Measurements from ENCODE around the gene SLC25A45.

The SLC25A45 gene

DNA sequence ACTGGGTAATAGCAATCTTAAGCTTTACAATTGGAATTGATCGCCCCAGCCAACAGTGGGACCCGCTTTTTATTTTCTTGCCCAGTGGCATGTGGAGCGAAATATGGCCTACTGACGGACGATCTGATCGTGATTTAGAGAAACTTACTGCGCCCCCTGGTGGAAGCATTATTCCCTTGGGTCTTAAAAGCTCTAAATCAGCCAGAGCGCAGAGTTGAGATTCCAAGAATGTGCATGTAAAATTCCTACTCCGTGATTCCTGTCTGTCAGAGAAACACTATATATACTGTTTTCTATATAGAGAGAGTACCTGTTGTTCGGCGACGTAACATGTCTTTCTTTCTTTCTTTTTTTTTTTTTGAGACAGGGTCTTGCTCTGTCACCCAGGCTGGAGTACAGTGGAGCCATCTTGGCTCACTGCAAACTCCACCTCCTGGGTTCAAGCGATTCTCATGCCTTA, 52.5 kb downstream of the SLC25A45 start:
- Histone ChIP-seq H3K9me3 (ENCODE audit: control insufficient read depth, low read length) (no peaks in the 10 kb centered on the region), H3K4me3 (ENCODE audit: extremely low read depth, insufficient read depth, low read length, poor library complexity, severe bottlenecking) (no peak overlapping the region), H3K4me1 (ENCODE audit: control insufficient read depth, insufficient read depth, low read length, poor library complexity, severe bottlenecking) (peaks cover 9% of the 10 kb centered on the region), H3K27ac (ENCODE audit: low read depth, low read length, severe bottlenecking) (no peak overlapping the region), H3K36me3 (ENCODE audit: control insufficient read depth, insufficient read depth, low read length) (no peaks in the 10 kb centered on the region)
- WGBS, 2 experiments (ENCODE audit: insufficient coverage in 2 of 2), result 25 to 28% methylated on average over 8 to 11 of the region's 13 CpGs

DNA sequence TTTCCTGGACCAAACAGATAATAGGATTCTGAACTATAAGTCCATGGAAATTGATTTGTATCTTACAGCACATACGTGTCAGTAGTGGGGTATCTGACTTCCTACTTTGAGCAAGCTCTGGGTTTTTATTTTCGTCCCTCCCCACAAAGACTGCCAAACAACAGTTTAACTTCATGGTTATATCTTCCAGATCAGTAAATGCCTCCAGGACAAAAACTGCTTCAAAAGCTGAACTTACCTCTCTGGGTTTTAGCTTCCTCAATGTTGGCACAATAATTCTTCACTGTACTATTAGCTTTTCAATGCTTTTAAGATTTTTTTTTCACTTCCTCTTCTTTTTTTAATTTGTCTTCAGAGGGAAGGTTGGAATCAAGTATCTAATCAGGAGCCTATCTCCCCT, 53.0 kb downstream of the SLC25A45 start:
- Histone ChIP-seq H3K4me3 (ENCODE audit: extremely low read depth, insufficient read depth, low read length, poor library complexity, severe bottlenecking) (no peak overlapping the region), H3K36me3 (ENCODE audit: control insufficient read depth, insufficient read depth, low read length) (no peaks in the 10 kb centered on the region), H3K9me3 (ENCODE audit: control insufficient read depth, low read length) (no peaks in the 10 kb centered on the region), H3K27ac (ENCODE audit: low read depth, low read length, severe bottlenecking) (no peak overlapping the region), H3K4me1 (ENCODE audit: control insufficient read depth, insufficient read depth, low read length, poor library complexity, severe bottlenecking) (peaks cover 9% of the 10 kb centered on the region)
- WGBS, 2 experiments (ENCODE audit: insufficient coverage in 2 of 2), result 56 to 88% methylated on average over 1 to 2 of the region's 2 CpGs

DNA sequence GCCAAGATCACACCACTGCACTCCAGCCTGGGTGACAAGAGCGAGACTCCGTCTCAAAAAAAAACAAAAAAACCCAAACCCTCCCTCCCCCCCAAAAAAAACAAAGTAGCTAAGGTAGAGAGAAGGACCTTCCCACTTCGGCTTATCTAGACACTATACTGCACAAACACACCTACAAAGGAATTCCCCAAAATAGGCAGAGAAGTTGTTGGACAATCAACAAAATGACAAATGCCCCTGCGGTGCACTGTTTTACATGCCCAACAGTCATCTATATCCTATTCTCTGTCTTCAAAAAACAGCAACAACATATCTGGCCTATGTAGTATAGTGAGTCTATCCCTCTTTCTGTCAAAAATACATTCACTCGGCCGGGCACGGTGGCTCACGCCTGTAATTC, 55.4 kb downstream of the SLC25A45 start:
- Histone ChIP-seq H3K36me3 (ENCODE audit: control insufficient read depth, insufficient read depth, low read length) (peaks cover 20% of the 10 kb centered on the region), H3K4me3 (ENCODE audit: extremely low read depth, insufficient read depth, low read length, poor library complexity, severe bottlenecking) (no peak overlapping the region), H3K27ac (ENCODE audit: low read depth, low read length, severe bottlenecking) (no peak overlapping the region), H3K4me1 (ENCODE audit: control insufficient read depth, insufficient read depth, low read length, poor library complexity, severe bottlenecking) (peaks cover 9% of the 10 kb centered on the region), H3K9me3 (ENCODE audit: control insufficient read depth, low read length) (no peaks in the 10 kb centered on the region)
- 97 to 100% methylated on average over 3 to 5 of the region's 8 CpGs for WGBS, 2 experiments (ENCODE audit: insufficient coverage in 2 of 2)

DNA sequence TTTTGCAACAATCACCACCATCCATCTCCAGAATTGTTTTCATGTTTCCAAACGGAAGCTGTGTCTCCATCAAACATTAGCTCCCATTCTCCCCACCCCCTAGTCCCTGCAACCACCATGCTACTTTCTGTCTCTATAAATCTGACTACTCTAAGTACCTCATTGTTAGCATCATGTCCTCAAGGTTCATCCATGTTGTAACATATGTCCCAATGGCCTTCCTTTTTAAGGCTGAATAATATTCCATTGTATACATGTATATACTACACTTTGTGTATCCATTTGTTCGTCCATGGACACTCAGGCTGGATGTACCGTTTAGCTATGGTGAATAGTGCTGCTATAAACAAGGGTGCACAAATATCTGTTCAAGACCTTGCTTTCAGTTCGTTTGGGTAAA, 57.0 kb downstream of the SLC25A45 start:
- WGBS, 2 experiments (ENCODE audit: insufficient coverage in 2 of 2), result 86 to 89% methylated on average over 3 to 4 of the region's 4 CpGs
- peaks cover 36% of the 10 kb centered on the region for H3K36me3 ChIP-seq (ENCODE audit: control insufficient read depth, insufficient read depth, low read length)
- H3K9me3 ChIP-seq (ENCODE audit: control insufficient read depth, low read length), result no peaks in the 10 kb centered on the region
- peaks cover 9% of the 10 kb centered on the region for H3K4me1 ChIP-seq (ENCODE audit: control insufficient read depth, insufficient read depth, low read length, poor library complexity, severe bottlenecking)
- no peak overlapping the region for H3K4me3 ChIP-seq (ENCODE audit: extremely low read depth, insufficient read depth, low read length, poor library complexity, severe bottlenecking)
- H3K27ac ChIP-seq (ENCODE audit: low read depth, low read length, severe bottlenecking), result no peak overlapping the region

All from mesodermal cell (in vitro differentiated cells).